H1 (cell line): ENCODE results near the gene PTX4. TPM values are rescaled to one million over a fixed set of nuclear protein-coding genes. Genes with fewer than 3 reads are reported as not detected.

Experiments
- CTCF ChIA-PET: fragments of 300-600 bp; sonication (Branson Sonifier 250); formaldehyde crosslinking; loops from one replicate; lab custom pipeline; 2021; ENCODE audit not compliant: partially characterized antibody; lab: Charles Lee
- POLR2A ChIA-PET: fragments of 300-600 bp; sonication (Branson Sonifier 250); formaldehyde crosslinking; loops from one replicate; lab custom pipeline; 2021; ENCODE audit warnings: inconsistent platforms; ENCODE audit not compliant: partially characterized antibody; lab: Charles Lee
- DNase-seq, 2 experiments: peaks; one replicate each; pipeline versions ENCODE4 v3.0.0 to v3.0.0-alpha.2; 2010 to 2022; ENCODE audit warnings: low spot score in 2 of 2, low read depth in 1 of 2, mixed read lengths in 1 of 2
- FAIRE-seq: peaks from 2 replicates; lab custom pipeline; 2011; peaks lifted over from hg19 to GRCh38; lab: Jason Lieb, UNC
- H2AFZ ChIP-seq: 2 replicates; pipeline ENCODE4 v1.8.1; 2012; ENCODE audit warnings: low read length, inconsistent platforms
- H2AK5ac ChIP-seq: 2 replicates; pipeline ENCODE4 v1.6.1; 2013; ENCODE audit warnings: low read depth, low read length
- H2BK120ac ChIP-seq: replicated peaks from 2 replicates; pipeline ENCODE3; 2013; ENCODE audit warnings: low read depth, low read length, inconsistent platforms
- H2BK12ac ChIP-seq: 2 replicates; pipeline ENCODE4 v1.6.1; 2013; ENCODE audit warnings: low read depth, low read length
- H2BK15ac ChIP-seq: 2 replicates; pipeline ENCODE4 v1.6.1; 2013; ENCODE audit warnings: low read length
- H2BK20ac ChIP-seq: 2 replicates; pipeline ENCODE4 v1.6.1; 2013; ENCODE audit warnings: low read length
- H2BK5ac ChIP-seq: 2 replicates; pipeline ENCODE4 v1.6.1; 2013; ENCODE audit warnings: low read depth, low read length
- H3K14ac ChIP-seq: 2 replicates; pipeline ENCODE4 v1.6.1; 2013; ENCODE audit warnings: inconsistent platforms; ENCODE audit not compliant: insufficient read length
- H3K18ac ChIP-seq: 2 replicates; pipeline ENCODE4 v1.6.1; 2013; ENCODE audit warnings: low read length; ENCODE audit errors: extremely low read depth
- H3K23ac ChIP-seq: 2 replicates; pipeline ENCODE4 v1.6.1; 2013; ENCODE audit warnings: inconsistent platforms; ENCODE audit not compliant: insufficient read length
- H3K23me2 ChIP-seq: 2 replicates; pipeline ENCODE4 v1.6.1; 2013; ENCODE audit warnings: low read depth, low read length
- H3K27ac ChIP-seq: 2 replicates; pipeline ENCODE4 v1.6.1; 2011; ENCODE audit warnings: low read depth, low read length, inconsistent platforms
- H3K27me3 ChIP-seq, 4 experiments: replicated peaks in 1 of 4; 1 replicate in 1 of 4; 2 replicates in 3 of 4; pipeline versions ENCODE4 v1.6.1 to v1.8.1; 2011 to 2013; ENCODE audit warnings: low read length in 3 of 4, mild to moderate bottlenecking in 3 of 4, inconsistent platforms in 2 of 4, mixed read lengths in 2 of 4, moderate library complexity in 1 of 4; ENCODE audit not compliant: control insufficient read depth in 3 of 4, insufficient read depth in 3 of 4; ENCODE audit errors: extremely low read depth in 1 of 4
- H3K36me3 ChIP-seq, 4 experiments: 2 replicates each; pipeline versions ENCODE4 v1.6.1 to v1.8.1; 2011 to 2013; ENCODE audit warnings: mild to moderate bottlenecking in 4 of 4, low read length in 3 of 4, moderate library complexity in 2 of 4, control low read depth in 1 of 4, inconsistent platforms in 1 of 4; ENCODE audit not compliant: insufficient read depth in 4 of 4, control insufficient read depth in 2 of 4
- H3K4ac ChIP-seq: replicated peaks from 2 replicates; pipeline ENCODE3; 2013; ENCODE audit warnings: low read length, low read depth, mixed read lengths, inconsistent platforms; ENCODE audit not compliant: insufficient read length
- H3K4me1 ChIP-seq, 4 experiments: replicated peaks in 1 of 4; 1 replicate in 1 of 4; 2 replicates in 3 of 4; pipeline versions ENCODE4 v1.6.1 to v1.8.1; 2011 to 2013; ENCODE audit warnings: low read length in 3 of 4, inconsistent platforms in 2 of 4, mixed read lengths in 1 of 4; ENCODE audit not compliant: insufficient read depth in 4 of 4, control insufficient read depth in 3 of 4
- H3K4me2 ChIP-seq, 2 experiments: 2 replicates each; pipeline versions ENCODE4 v1.6.1 to v1.8.1; 2011 to 2013; ENCODE audit warnings: low read depth in 2 of 2, low read length in 2 of 2, control low read depth in 1 of 2, inconsistent platforms in 1 of 2, mild to moderate bottlenecking in 1 of 2; ENCODE audit not compliant: insufficient read depth in 1 of 2
- H3K4me3 ChIP-seq, 4 experiments: fragments of 200-600, 300-600 bp in 1 of 4; sonication (generic), shearing (Covaris generic), sonication (Bioruptor Twin) in 1 of 4; 2 replicates each; pipeline versions ENCODE4 v1.5.1 to v1.8.1; 2011 to 2016; ENCODE audit warnings: low read length in 4 of 4, low read depth in 3 of 4, control low read depth in 2 of 4, inconsistent platforms in 2 of 4, mild to moderate bottlenecking in 2 of 4, mixed read lengths in 1 of 4, moderate library complexity in 1 of 4; ENCODE audit not compliant: insufficient read depth in 2 of 4; ENCODE audit errors: extremely low read depth in 1 of 4
- H3K56ac ChIP-seq: replicated peaks from 2 replicates; pipeline ENCODE3; 2013; ENCODE audit warnings: low read depth, mild to moderate bottlenecking, mixed read lengths, low read length, inconsistent platforms; ENCODE audit not compliant: insufficient read length
- H3K79me1 ChIP-seq: 2 replicates; pipeline ENCODE4 v1.6.1; 2013; ENCODE audit warnings: low read depth, low read length, control low read depth
- H3K79me2 ChIP-seq, 2 experiments: 2 replicates each; pipeline versions ENCODE4 v1.6.1 to v1.8.1; 2012 to 2013; ENCODE audit warnings: low read length in 2 of 2, mild to moderate bottlenecking in 2 of 2, inconsistent platforms in 1 of 2; ENCODE audit not compliant: insufficient read depth in 2 of 2, control insufficient read depth in 1 of 2
- H3K9ac ChIP-seq, 4 experiments: replicated peaks in 1 of 4; 1 replicate in 1 of 4; 2 replicates in 3 of 4; pipeline versions ENCODE4 v1.6.1 to v1.8.1; 2011 to 2013; ENCODE audit warnings: low read depth in 3 of 4, low read length in 3 of 4, control low read depth in 2 of 4, mild to moderate bottlenecking in 2 of 4, moderate library complexity in 2 of 4, inconsistent platforms in 1 of 4; ENCODE audit errors: extremely low read depth in 1 of 4
- H3K9me3 ChIP-seq, 2 experiments: 2 replicates each; pipeline versions ENCODE4 v1.6.1 to v1.8.1; 2012 to 2013; ENCODE audit warnings: mild to moderate bottlenecking in 2 of 2, moderate library complexity in 2 of 2, control low read depth in 1 of 2, inconsistent platforms in 1 of 2, low read depth in 1 of 2, low read length in 1 of 2, mixed read lengths in 1 of 2; ENCODE audit not compliant: insufficient read depth in 2 of 2
- H4K20me1 ChIP-seq, 2 experiments: replicated peaks in 1 of 2; 2 replicates each; pipeline versions ENCODE3 to v1.8.1; 2011 to 2013; ENCODE audit warnings: inconsistent platforms in 2 of 2, low read length in 2 of 2, mild to moderate bottlenecking in 1 of 2; ENCODE audit not compliant: insufficient read depth in 2 of 2, control insufficient read depth in 1 of 2
- H4K5ac ChIP-seq: 2 replicates; pipeline ENCODE4 v1.6.1; 2013; ENCODE audit warnings: low read length, low read depth, mixed read lengths, inconsistent platforms; ENCODE audit not compliant: insufficient read length
- H4K8ac ChIP-seq: 2 replicates; pipeline ENCODE4 v1.8.0; 2013; ENCODE audit warnings: mild to moderate bottlenecking, moderate library complexity, low read length, inconsistent platforms; ENCODE audit not compliant: insufficient read depth; ENCODE audit errors: extremely low read depth
- H4K91ac ChIP-seq: replicated peaks from 2 replicates; pipeline ENCODE3; 2013; ENCODE audit warnings: low read length, mixed read lengths, inconsistent platforms; ENCODE audit not compliant: insufficient read length
- CEBPB ChIP-seq: IDR thresholded peaks from 2 replicates; pipeline ENCODE4 v1.6.1; 2012; ENCODE audit warnings: low read depth, low read length
- POLR2A ChIP-seq, 2 experiments: IDR thresholded peaks; 1 replicate in 1 of 2; 2 replicates in 1 of 2; pipeline ENCODE4 v1.6.1; 2011; ENCODE audit warnings: low read depth in 2 of 2, low read length in 2 of 2, mild to moderate bottlenecking in 2 of 2; ENCODE audit errors: control extremely low read depth in 1 of 2
- WGBS, 2 experiments: shearing (Covaris generic) in 1 of 2; methylation state at CpG; one replicate each; pipeline versions ENCODE4 v1.1.6 to v1.1.7; 2013 to 2015; ENCODE audit warnings: low lambda C conversion rate in 2 of 2, mixed read lengths in 2 of 2, inconsistent platforms in 1 of 2, low coverage in 1 of 2, missing lambda C conversion rate in 1 of 2; ENCODE audit not compliant: insufficient replicate concordance in 2 of 2, insufficient coverage in 1 of 2, insufficient read length in 1 of 2; ENCODE audit errors: extremely low coverage in 1 of 2, missing lambda C conversion rate in 1 of 2; 5-methylcytosine and 5-hydroxymethylcytosine counted together
- polyA plus RNA-seq, 7 experiments: library from polyadenylated mRNA; depleted of rRNA in 3 of 7; stranded (reverse) in 5 of 7; unstranded in 2 of 7; fragments of >200 nt in 5 of 7; fragments of 200-250 nt in 2 of 7; gene quantifications; 1 replicate in 5 of 7; 2 replicates in 1 of 7; 4 replicates in 1 of 7; pipeline versions ENCODE4 v1.2.1 to v1.2.3, GENCODE V29; 2011 to 2013; ENCODE audit warnings: missing spikeins in 2 of 7, mixed read lengths in 2 of 7
- total RNA-seq: library from RNA; stranded (reverse); fragmentation: NEBNext Ultra II Directional; extraction: Animal tissue kit (Norgen Biotek cat#: 25700); gene quantifications from 2 replicates; pipeline ENCODE4 v1.2.1, GENCODE V29; 2021

PTX4 gene
- total and polyA plus RNA-seq, 2 of the 8 experiments (the other 6 are each of a cell fraction or from before 2014, with no cell fraction given): not detected

DNA sequence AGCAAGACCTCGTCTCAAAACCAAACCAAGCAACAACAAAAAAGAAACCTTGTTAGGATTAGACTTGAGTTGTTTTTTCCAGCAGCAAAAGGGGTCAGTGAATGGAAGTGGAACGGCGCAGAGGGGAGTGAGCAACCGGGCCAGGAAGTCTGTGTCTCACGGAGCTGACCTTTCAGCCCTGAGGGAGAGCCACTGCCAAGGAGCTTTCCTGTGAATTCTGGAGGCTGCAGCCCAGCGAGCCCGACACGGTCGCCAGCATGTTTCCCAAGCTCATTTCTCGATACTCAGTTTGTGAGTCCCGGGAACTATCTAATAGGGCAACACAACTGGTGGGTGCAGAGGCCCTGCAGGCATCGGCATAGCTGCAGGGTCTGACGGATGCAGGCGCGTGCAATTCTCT is 24.0 kb upstream of the PTX4 start:
- Histone ChIP-seq H3K9me3 (peaks cover 0 to 2% of the 10 kb centered on the region in 2 experiments; a peak in 2 of 4 replicates), H3K23me2 (no peaks in the 10 kb centered on the region), H3K27ac (no peak overlapping the region), H3K56ac (no peak overlapping the region), H3K14ac (no peak overlapping the region), H3K4me1 (no peaks in the 10 kb centered on the region), H2BK12ac (no peak overlapping the region), H4K20me1 (peaks cover 0 to 2% of the 10 kb centered on the region in 2 experiments), H3K4me2 (no peak overlapping the region), H2BK20ac (no peak overlapping the region), H2AK5ac (no peak overlapping the region), H2AFZ (no peak overlapping the region), H3K4me3 (no peak overlapping the region), H3K9ac (no peak overlapping the region), H3K79me1 (no peaks in the 10 kb centered on the region; the same call in 1 of the 2 replicates), H3K36me3 (peaks cover 0 to 7% (median 3%) of the 10 kb centered on the region in 4 experiments; a peak in 4 of 8 replicates), H3K18ac (no peak overlapping the region), H3K4ac (no peak overlapping the region), H2BK5ac (no peak overlapping the region), H4K8ac (no peak overlapping the region), H4K5ac (no peak overlapping the region), H3K27me3 (no peaks in the 10 kb centered on the region), H2BK120ac (no peak overlapping the region), H3K79me2 (no peaks in the 10 kb centered on the region), H4K91ac (no peak overlapping the region), H3K23ac (no peak overlapping the region), H2BK15ac (no peak overlapping the region)
- WGBS, 2 experiments: 93% methylated on average over 15 of the region's 15 CpGs; no CpG with 5 or more reads in 1 of the 2 experiments
- ChIA-PET POLR2A (interaction anchor here (0.9 to 10.3 kb wide), 12 partner anchors 11 to 764 kb away, joined by 3 to 175 read pairs (median 4); partner anchors contain the start of genes MAPK8IP3, NME3, PTX4 and TELO2), CTCF (interaction anchor here (0.7 to 1.7 kb wide), 4 partner anchors 26 to 147 kb away, joined by 3 to 5 read pairs (median 3); no protein-coding TSS in a partner anchor)
- FAIRE-seq (no peak), DNase-seq (no peak)
- TF ChIP-seq POLR2A (IDR thresholded peaks at IDR 0.05; ENCODE audit: control extremely low read depth in 1 of 2, low read depth in 2 of 2, low read length in 2 of 2) (0 out of 3 replicates have a peak, but pooled peaks of 1 of the 2 experiments have one; percentile 3), CEBPB (no peak)
